NT2/D1 (cell line): Measurements from ENCODE around the gene CCDC50.
A peak's percentile ranks its signal among the peaks of the same experiment; 100 is the strongest.

Experiments used
- DNase-seq: peaks from one replicate; pipeline ENCODE4 v3.0.0-alpha.2; 2011; ENCODE audit warnings: low read depth, low spot score
- H3K27me3 ChIP-seq: 2 replicates; pipeline ENCODE4 v1.6.0; 2011; ENCODE audit warnings: mild to moderate bottlenecking; ENCODE audit not compliant: insufficient read length, insufficient read depth
- H3K36me3 ChIP-seq: 2 replicates; pipeline ENCODE4 v1.6.1; 2011; ENCODE audit warnings: mild to moderate bottlenecking, low read length, mixed read lengths; ENCODE audit not compliant: insufficient read depth, insufficient read length
- H3K4me1 ChIP-seq: 2 replicates; pipeline ENCODE4 v1.5.1; 2011; ENCODE audit not compliant: insufficient read depth, insufficient read length
- H3K4me3 ChIP-seq: 2 replicates; pipeline ENCODE4 v1.5.1; 2011; ENCODE audit warnings: low read depth; ENCODE audit not compliant: insufficient read length
- H3K9ac ChIP-seq: 2 replicates; pipeline ENCODE4 v1.6.0; 2011; ENCODE audit warnings: low read depth; ENCODE audit not compliant: insufficient read length
- H3K9me3 ChIP-seq: 2 replicates; pipeline ENCODE4 v1.5.1; 2011; ENCODE audit warnings: mild to moderate bottlenecking, low read length; ENCODE audit not compliant: insufficient read depth
- SUZ12 ChIP-seq: IDR thresholded peaks from 2 replicates; pipeline ENCODE4 v1.6.1; 2011; ENCODE audit not compliant: insufficient read length, insufficient read depth; ENCODE audit errors: extremely low read depth
- YY1 ChIP-seq: IDR thresholded peaks from 2 replicates; pipeline ENCODE4 v1.6.1; 2011; ENCODE audit not compliant: insufficient read length, insufficient read depth
- ZNF274 ChIP-seq: IDR thresholded peaks from 2 replicates; pipeline ENCODE4 v1.6.1; 2011; ENCODE audit warnings: mild to moderate bottlenecking, low read depth, low read length

CCDC50 gene

GRCh38 chr3:191320316-191320715 lies 8.9 kb upstream of the CCDC50 start:
- no peaks in the 10 kb centered on the region for H3K4me1 ChIP-seq
- H3K36me3 ChIP-seq, result no peaks in the 10 kb centered on the region
- H3K27me3 ChIP-seq, result no peaks in the 10 kb centered on the region
- peaks cover 11% of the 10 kb centered on the region; the same call in 1 of the 2 replicates for H3K9me3 ChIP-seq
- no peak overlapping the region for H3K9ac ChIP-seq
- no peak for DNase-seq
- H3K4me3 ChIP-seq, result no peak overlapping the region
- TF ChIP-seq ZNF274 (no peak), SUZ12 (no peak), YY1 (no peak)

GRCh38 chr3:191321019-191321767 lies 8.0 kb upstream of the CCDC50 start:
- H3K4me1 ChIP-seq, result no peaks in the 10 kb centered on the region
- DNase-seq, result no peak
- no peaks in the 10 kb centered on the region for H3K27me3 ChIP-seq
- H3K36me3 ChIP-seq, result no peaks in the 10 kb centered on the region
- H3K4me3 ChIP-seq, result no peak overlapping the region
- no peak overlapping the region for H3K9ac ChIP-seq
- TF ChIP-seq SUZ12 (no peak), ZNF274 (no peak), YY1 (no peak)
- peaks cover 10% of the 10 kb centered on the region; the same call in 1 of the 2 replicates for H3K9me3 ChIP-seq

- H3K27me3 ChIP-seq, result peaks cover 19% of the 10 kb centered on the region
- H3K4me1 ChIP-seq, result no peaks in the 10 kb centered on the region
- no peak for DNase-seq
- H3K4me3 ChIP-seq, result no peak overlapping the region
- no peak for TF ChIP-seq SUZ12
- no peak for TF ChIP-seq YY1
- TF ChIP-seq ZNF274, result no peak
- H3K9me3 ChIP-seq, result no peaks in the 10 kb centered on the region
- no peaks in the 10 kb centered on the region for H3K36me3 ChIP-seq
- H3K9ac ChIP-seq, result no peak overlapping the region
These were observed 4.3 kb upstream of the CCDC50 start for GRCh38 chr3:191324936-191325335.

GRCh38 chr3:191327526-191327925 lies 1.7 kb upstream of the CCDC50 start:
- TF ChIP-seq YY1 (no peak), SUZ12 (no peak), ZNF274 (no peak)
- H3K4me1 ChIP-seq, result no peaks in the 10 kb centered on the region
- H3K9me3 ChIP-seq, result no peaks in the 10 kb centered on the region
- no peak overlapping the region for H3K9ac ChIP-seq
- no peak overlapping the region for H3K4me3 ChIP-seq
- H3K27me3 ChIP-seq, result peaks cover 19% of the 10 kb centered on the region
- no peak for DNase-seq
- H3K36me3 ChIP-seq, result no peaks in the 10 kb centered on the region

GRCh38 chr3:191328383-191328961 lies 722 bp upstream of the CCDC50 start:
- Histone ChIP-seq H3K27me3 (peaks cover 19% of the 10 kb centered on the region), H3K36me3 (no peaks in the 10 kb centered on the region), H3K4me3 (peak overlapping the region; percentile 69), H3K9me3 (no peaks in the 10 kb centered on the region), H3K9ac (peak overlapping the region; percentile 0), H3K4me1 (no peaks in the 10 kb centered on the region)
- TF ChIP-seq ZNF274, result no peak
- no peak for TF ChIP-seq YY1
- no peak for TF ChIP-seq SUZ12
- no peak for DNase-seq

- DNase-seq, result no peak
- H3K4me1 ChIP-seq, result no peaks in the 10 kb centered on the region
These were observed 698 bp downstream of the CCDC50 start, which contains the start of gene UTS2B for GRCh38 chr3:191329654-191330529. TSS of gene UTS2B (minus strand) at chr3:191330526. CDS start at chr3:191282189, 48,337 bp downstream.

More at GRCh38 chr3:191329654-191330529, 698 bp downstream of the CCDC50 start, which contains the start of gene UTS2B:
- no peaks in the 10 kb centered on the region for H3K9me3 ChIP-seq
- peak within 1 kb of the TSS; percentile 69 for H3K4me3 ChIP-seq
- TF ChIP-seq SUZ12, result no peak
- TF ChIP-seq ZNF274, result no peak
- TF ChIP-seq YY1, result no peak
- H3K9ac ChIP-seq, result peak within 1 kb of the TSS; percentile 84
- peaks cover 19% of the 10 kb centered on the region for H3K27me3 ChIP-seq
- H3K36me3 ChIP-seq, result no peaks in the 10 kb centered on the region
